GM23338 (cell line): ENCODE results near the gene GPR52. TPM values are rescaled to one million over a fixed set of nuclear protein-coding genes. Genes with fewer than 3 reads are reported as not detected.

ENCODE experiments used
- ATAC-seq: fragments of 200-7000 bp; cut with Tn5 transposase; 3 replicates; pipeline ENCODE4 v1.9.1; 2020
- DNase-seq: peaks from one replicate; pipeline ENCODE4 v3.0.0-alpha.2; 2015; ENCODE audit warnings: low spot score
- H2AFZ ChIP-seq: fragments of 200-600 bp; sonication (generic); 2 replicates; pipeline ENCODE4 v1.8.0; 2016; ENCODE audit warnings: antibody characterized with exemption, mild to moderate bottlenecking, moderate library complexity
- H3F3A ChIP-seq: fragments of 200-600 bp; sonication (generic); replicated peaks from 2 replicates; pipeline ENCODE4 v1.8.0; 2017; ENCODE audit warnings: antibody characterized with exemption, mixed run types, low read depth
- H3K27ac ChIP-seq: fragments of 200-600 bp; sonication (generic); 2 replicates; pipeline ENCODE4 v1.6.1; 2016; ENCODE audit warnings: low read depth
- H3K27me3 ChIP-seq: fragments of 200-600 bp; sonication (generic); 2 replicates; pipeline ENCODE4 v1.8.0; 2016; ENCODE audit warnings: mild to moderate bottlenecking, mixed run types, moderate library complexity; ENCODE audit not compliant: insufficient read depth
- H3K36me3 ChIP-seq: fragments of 200-600 bp; sonication (generic); 2 replicates; pipeline ENCODE4 v1.8.0; 2016; ENCODE audit warnings: mild to moderate bottlenecking; ENCODE audit not compliant: insufficient read depth
- H3K4me1 ChIP-seq: fragments of 200-600 bp; sonication (generic); 2 replicates; pipeline ENCODE4 v1.8.0; 2016; ENCODE audit warnings: mild to moderate bottlenecking, moderate library complexity; ENCODE audit not compliant: insufficient read depth
- H3K4me2 ChIP-seq: fragments of 200-600 bp; sonication (generic); 2 replicates; pipeline ENCODE4 v1.7.1; 2017; ENCODE audit warnings: mixed run types
- H3K4me3 ChIP-seq: fragments of 200-600 bp; sonication (generic); 2 replicates; pipeline ENCODE4 v1.6.1; 2016; ENCODE audit warnings: mixed run types
- H3K79me2 ChIP-seq: fragments of 200-600 bp; sonication (generic); replicated peaks from 2 replicates; pipeline ENCODE4 v1.8.0; 2017; ENCODE audit warnings: mild to moderate bottlenecking; ENCODE audit not compliant: insufficient read depth
- H3K9me2 ChIP-seq: fragments of 200-600 bp; sonication (generic); 2 replicates; pipeline ENCODE4 v1.8.0; 2017; ENCODE audit not compliant: insufficient read depth
- H4K20me1 ChIP-seq: fragments of 200-600 bp; sonication (generic); replicated peaks from 2 replicates; pipeline ENCODE4 v1.8.0; 2017; ENCODE audit warnings: mild to moderate bottlenecking; ENCODE audit not compliant: insufficient read depth
- H3K27ac Mint-ChIP-seq: 2 replicates; pipeline ENCODE4 v1.8.0; 2020; ENCODE audit warnings: inconsistent platforms, mild to moderate bottlenecking, moderate library complexity, mixed read lengths
- H3K27me3 Mint-ChIP-seq: 3 replicates; pipeline ENCODE4 v1.8.0; 2022; ENCODE audit warnings: low read depth, mild to moderate bottlenecking, moderate library complexity, mixed read lengths, inconsistent platforms; ENCODE audit not compliant: insufficient read depth, poor library complexity
- H3K36me3 Mint-ChIP-seq: 3 replicates; pipeline ENCODE4 v1.8.0; 2021; ENCODE audit warnings: low read depth, mild to moderate bottlenecking, inconsistent platforms, moderate library complexity, mixed read lengths
- H3K4me1 Mint-ChIP-seq: 3 replicates; pipeline ENCODE4 v1.8.0; 2020; ENCODE audit warnings: mild to moderate bottlenecking, inconsistent platforms, mixed read lengths
- H3K4me3 Mint-ChIP-seq: 3 replicates; pipeline ENCODE4 v1.8.0; 2021; ENCODE audit warnings: moderate library complexity, mild to moderate bottlenecking, inconsistent platforms, mixed read lengths
- H3K9me3 Mint-ChIP-seq: 3 replicates; pipeline ENCODE4 v1.8.0; 2020; ENCODE audit warnings: moderate library complexity, mild to moderate bottlenecking, inconsistent platforms, mixed read lengths
- EZH2 ChIP-seq: fragments of 200-600 bp; sonication (generic); IDR thresholded peaks from one replicate; pipeline ENCODE4 v1.8.0; 2017; ENCODE audit warnings: antibody characterized with exemption, mild to moderate bottlenecking, low read depth; ENCODE audit not compliant: unreplicated experiment
- JUNB ChIP-seq: IDR thresholded peaks from one replicate; pipeline ENCODE4 v1.6.1; 2016; ENCODE audit warnings: antibody characterized with exemption; ENCODE audit not compliant: unreplicated experiment
- ZNF114 ChIP-seq: fragments of 250-450 bp; sonication (Bioruptor Pico); IDR thresholded peaks from 2 replicates; pipeline ENCODE4 v1.5.0; 2020; ENCODE audit warnings: mild to moderate bottlenecking, moderate library complexity
- polyA plus RNA-seq: library from polyadenylated mRNA; unstranded; fragments of >200 nt; fragmentation: Nextera tagmentation; extraction: Ambion mirVana; gene quantifications from 2 replicates; pipeline ENCODE4 v1.2.1, GENCODE V29; 2016
- total RNA-seq: library from RNA; depleted of rRNA; stranded (reverse); fragments of >200 nt; shearing (Covaris generic); gene quantifications from 2 replicates; pipeline ENCODE4 v1.2.3, GENCODE V29; 2014
- TF ChIP-seq, protein P1 (sequence below), 2 experiments: fragments of 200-600 bp in 1 of 2; sonication (generic) in 1 of 2; conservative IDR thresholded peaks; 2 replicates each; pipeline versions ENCODE4 v1.5.1 to v1.6.1; 2016 to 2017; ENCODE audit warnings: antibody characterized with exemption in 2 of 2, low read depth in 2 of 2, mild to moderate bottlenecking in 2 of 2, moderate library complexity in 1 of 2

GPR52 gene
- total and polyA plus RNA-seq, 2 experiments from 2014 or later: 1.6 TPM; not detected in 1

DNA sequence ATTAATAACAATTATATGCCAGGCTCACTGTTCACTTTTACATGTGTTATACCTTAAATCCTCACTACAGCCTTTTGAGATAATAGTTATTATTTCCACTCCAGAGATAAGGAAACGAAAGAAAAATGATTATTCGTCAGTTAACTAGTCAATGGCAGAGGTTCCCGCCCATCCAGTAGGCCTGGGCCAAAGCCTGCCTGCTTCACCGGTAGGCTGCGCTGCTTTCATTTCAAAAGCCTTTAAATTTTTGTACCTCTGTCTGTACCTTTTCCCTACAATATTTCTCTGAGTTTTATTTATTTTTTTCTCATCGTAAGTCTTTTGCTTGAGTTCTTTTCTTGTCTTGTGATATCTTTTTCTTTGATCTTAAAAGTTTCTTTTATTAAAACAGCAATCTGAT, 3.6 kb downstream of the GPR52 start:
- TF ChIP-seq JUNB: no peak
- TF ChIP-seq, protein P1, sequence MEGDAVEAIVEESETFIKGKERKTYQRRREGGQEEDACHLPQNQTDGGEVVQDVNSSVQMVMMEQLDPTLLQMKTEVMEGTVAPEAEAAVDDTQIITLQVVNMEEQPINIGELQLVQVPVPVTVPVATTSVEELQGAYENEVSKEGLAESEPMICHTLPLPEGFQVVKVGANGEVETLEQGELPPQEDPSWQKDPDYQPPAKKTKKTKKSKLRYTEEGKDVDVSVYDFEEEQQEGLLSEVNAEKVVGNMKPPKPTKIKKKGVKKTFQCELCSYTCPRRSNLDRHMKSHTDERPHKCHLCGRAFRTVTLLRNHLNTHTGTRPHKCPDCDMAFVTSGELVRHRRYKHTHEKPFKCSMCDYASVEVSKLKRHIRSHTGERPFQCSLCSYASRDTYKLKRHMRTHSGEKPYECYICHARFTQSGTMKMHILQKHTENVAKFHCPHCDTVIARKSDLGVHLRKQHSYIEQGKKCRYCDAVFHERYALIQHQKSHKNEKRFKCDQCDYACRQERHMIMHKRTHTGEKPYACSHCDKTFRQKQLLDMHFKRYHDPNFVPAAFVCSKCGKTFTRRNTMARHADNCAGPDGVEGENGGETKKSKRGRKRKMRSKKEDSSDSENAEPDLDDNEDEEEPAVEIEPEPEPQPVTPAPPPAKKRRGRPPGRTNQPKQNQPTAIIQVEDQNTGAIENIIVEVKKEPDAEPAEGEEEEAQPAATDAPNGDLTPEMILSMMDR (conservative IDR thresholded peaks at IDR 0.05; ENCODE audit: low read depth in 2 of 2): peak; percentile 54 to 55
- Mint-ChIP-seq H3K36me3 (no peaks in the 10 kb centered on the region), H3K27ac (no peak overlapping the region), H3K4me1 (peaks cover 12% of the 10 kb centered on the region), H3K4me3 (no peak overlapping the region), H3K9me3 (no peaks in the 10 kb centered on the region), H3K27me3 (peaks cover 3% of the 10 kb centered on the region)
- H3K4me1 ChIP-seq: 0 out of 2 replicates have a peak, but pooled peaks cover 4% of the 10 kb centered on the region
- no peak overlapping the region for H3K27ac ChIP-seq
- H3K4me3 ChIP-seq: no peak overlapping the region
- DNase-seq: peak; percentile 40
- no peak overlapping the region for H3K4me2 ChIP-seq
- H2AFZ ChIP-seq: no peak overlapping the region
- no peaks in the 10 kb centered on the region for H3K9me2 ChIP-seq
- ATAC-seq: peak; percentile 50; the same call in 2 of the 3 replicates
- H3K27me3 ChIP-seq: no peaks in the 10 kb centered on the region
- H4K20me1 ChIP-seq: no peaks in the 10 kb centered on the region
- no peaks in the 10 kb centered on the region for H3F3A ChIP-seq
- H3K36me3 ChIP-seq: no peaks in the 10 kb centered on the region
- H3K79me2 ChIP-seq: no peaks in the 10 kb centered on the region

DNA sequence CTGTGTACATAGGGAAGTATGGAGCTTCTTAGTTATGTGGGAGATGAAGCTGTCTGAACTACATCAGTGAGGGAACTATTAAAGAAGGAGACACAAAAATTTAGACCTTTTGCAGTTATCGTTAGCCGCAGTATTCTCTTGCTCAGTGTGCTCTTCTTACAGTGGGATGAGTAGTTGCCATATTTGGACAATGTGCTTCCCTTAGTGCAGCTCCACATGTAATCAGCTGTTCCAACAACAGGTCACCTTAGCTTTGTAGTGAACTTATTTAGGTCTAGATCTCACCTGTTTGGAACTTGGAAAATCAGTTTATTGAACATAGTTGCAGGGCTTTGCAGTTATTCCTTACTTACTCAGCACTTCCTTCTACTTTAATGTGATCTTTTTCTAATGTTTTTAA, 18.1 kb downstream of the GPR52 start:
- Histone ChIP-seq H3F3A (no peaks in the 10 kb centered on the region), H3K4me2 (no peak overlapping the region), H4K20me1 (no peaks in the 10 kb centered on the region), H3K9me2 (no peaks in the 10 kb centered on the region; the same call in 1 of the 2 replicates), H2AFZ (no peak overlapping the region), H3K79me2 (no peaks in the 10 kb centered on the region), H3K4me1 (no peaks in the 10 kb centered on the region), H3K27me3 (no peaks in the 10 kb centered on the region), H3K27ac (no peak overlapping the region), H3K4me3 (no peak overlapping the region), H3K36me3 (no peaks in the 10 kb centered on the region)
- H3K9me3 Mint-ChIP-seq: no peaks in the 10 kb centered on the region
- no peaks in the 10 kb centered on the region for H3K4me1 Mint-ChIP-seq
- no peak overlapping the region for H3K27ac Mint-ChIP-seq
- no peak for TF ChIP-seq JUNB
- TF ChIP-seq ZNF114 (CRISPR knock-in tag): no peak
- no peak overlapping the region for H3K4me3 Mint-ChIP-seq
- H3K27me3 Mint-ChIP-seq: no peaks in the 10 kb centered on the region
- DNase-seq (no peak), ATAC-seq (no peak)
- no peaks in the 10 kb centered on the region for H3K36me3 Mint-ChIP-seq

DNA sequence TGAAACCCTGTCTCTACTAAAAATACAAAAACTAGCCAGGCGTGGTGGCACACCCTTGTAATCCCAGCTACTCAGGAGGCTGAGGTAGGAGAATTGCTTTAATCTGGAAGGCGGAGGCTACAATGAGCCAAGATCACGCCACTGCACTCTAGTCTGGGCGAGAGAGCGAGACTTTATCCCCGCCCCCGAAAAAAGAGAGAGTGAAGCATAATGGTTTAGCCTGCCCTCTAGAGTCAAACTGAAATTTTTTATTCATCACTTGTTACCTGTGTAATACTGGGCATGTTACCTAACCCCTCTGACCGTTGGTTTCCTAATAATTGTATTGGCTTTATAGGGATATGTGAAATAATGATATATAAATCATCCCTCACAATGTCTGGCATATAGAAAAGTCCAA, 18.8 kb downstream of the GPR52 start:
- ATAC-seq (peak; percentile 33; the same call in 2 of the 3 replicates), DNase-seq (peak; percentile 44)
- no peaks in the 10 kb centered on the region; the same call in 1 of the 2 replicates for H3K9me2 ChIP-seq
- H2AFZ ChIP-seq: no peak overlapping the region
- Mint-ChIP-seq H3K9me3 (no peaks in the 10 kb centered on the region), H3K4me3 (no peak overlapping the region), H3K4me1 (no peaks in the 10 kb centered on the region), H3K27me3 (no peaks in the 10 kb centered on the region), H3K27ac (no peak overlapping the region), H3K36me3 (no peaks in the 10 kb centered on the region)
- no peak overlapping the region for H3K27ac ChIP-seq
- H3K4me3 ChIP-seq: no peak overlapping the region
- no peaks in the 10 kb centered on the region for H3F3A ChIP-seq
- H3K4me1 ChIP-seq: no peaks in the 10 kb centered on the region
- no peaks in the 10 kb centered on the region for H3K36me3 ChIP-seq
- H3K27me3 ChIP-seq: no peaks in the 10 kb centered on the region
- no peak overlapping the region for H3K4me2 ChIP-seq
- TF ChIP-seq EZH2: no peak
- TF ChIP-seq, protein P1 (conservative IDR thresholded peaks at IDR 0.05; ENCODE audit: low read depth in 2 of 2): peak; percentile 27 to 41; a peak in 3 of 4 replicates
- H3K79me2 ChIP-seq: no peaks in the 10 kb centered on the region
- H4K20me1 ChIP-seq: no peaks in the 10 kb centered on the region
